Loucy (cell line): ENCODE measurements around the gene GNAZ.

Experiments used
- H2AFZ ChIP-seq: fragments of 200-600 bp; sonication (generic); 2 replicates; pipeline ENCODE4 v1.6.0; 2016; ENCODE audit warnings: antibody characterized with exemption, mild to moderate bottlenecking, low read length, moderate library complexity
- H3F3A ChIP-seq: fragments of 200-600 bp; 2 replicates; pipeline ENCODE4 v1.6.0; 2016; ENCODE audit warnings: antibody characterized with exemption, low read depth, mild to moderate bottlenecking
- H3K27me3 ChIP-seq: fragments of 200-600 bp; sonication (generic); 2 replicates; pipeline ENCODE4 v1.6.1; 2014; ENCODE audit warnings: low read length, mild to moderate bottlenecking; ENCODE audit not compliant: insufficient read depth, poor library complexity, severe bottlenecking
- H3K36me3 ChIP-seq: fragments of 200-600 bp; sonication (generic); 2 replicates; pipeline ENCODE4 v1.6.1; 2016; ENCODE audit warnings: low read length; ENCODE audit not compliant: insufficient read depth
- H3K4me1 ChIP-seq: fragments of 200-600 bp; sonication (generic); 2 replicates; pipeline ENCODE4 v1.5.1; 2014; ENCODE audit warnings: low read length, mild to moderate bottlenecking; ENCODE audit not compliant: insufficient read depth, poor library complexity, severe bottlenecking
- H3K4me2 ChIP-seq: fragments of 200-600 bp; sonication (generic); 2 replicates; pipeline ENCODE4 v1.6.0; 2014; ENCODE audit warnings: antibody characterized with exemption, low read length, low read depth, mild to moderate bottlenecking; ENCODE audit not compliant: poor library complexity, severe bottlenecking
- H3K4me3 ChIP-seq: fragments of 200-600 bp; sonication (generic); 2 replicates; pipeline ENCODE4 v1.5.1; 2014; ENCODE audit warnings: low read length, mild to moderate bottlenecking, mixed read lengths; ENCODE audit not compliant: poor library complexity, severe bottlenecking
- H3K79me2 ChIP-seq: fragments of 200-600 bp; sonication (generic); 2 replicates; pipeline ENCODE4 v1.6.1; 2014; ENCODE audit warnings: low read length; ENCODE audit not compliant: insufficient read depth
- H3K9ac ChIP-seq: fragments of 200-600 bp; sonication (generic); 2 replicates; pipeline ENCODE4 v1.6.0; 2014; ENCODE audit warnings: mild to moderate bottlenecking, low read depth, low read length, moderate library complexity; ENCODE audit not compliant: poor library complexity, severe bottlenecking
- H3K9me2 ChIP-seq: fragments of 200-600 bp; sonication (generic); replicated peaks from 2 replicates; pipeline ENCODE4 v1.6.1; 2016; ENCODE audit warnings: low read depth, low read length, mixed read lengths
- H3K9me3 ChIP-seq: fragments of 200-600 bp; sonication (generic); 2 replicates; pipeline ENCODE4 v1.6.1; 2014; ENCODE audit warnings: mild to moderate bottlenecking, antibody characterized with exemption, low read length, low read depth; ENCODE audit not compliant: insufficient read depth
- H4K20me1 ChIP-seq: fragments of 200-600 bp; sonication (generic); 2 replicates; pipeline ENCODE4 v1.6.0; 2014; ENCODE audit warnings: antibody characterized with exemption, low read length, mild to moderate bottlenecking; ENCODE audit not compliant: insufficient read depth, poor library complexity, severe bottlenecking
- CTCF ChIP-seq: fragments of 200-600 bp; sonication (generic); conservative IDR thresholded peaks from 2 replicates; pipeline ENCODE4 v1.5.1; 2014; ENCODE audit warnings: mild to moderate bottlenecking, antibody characterized with exemption, low read length
- EZH2phosphoT487 ChIP-seq: fragments of 200-600 bp; IDR thresholded peaks from 2 replicates; pipeline ENCODE4 v1.6.1; 2018; ENCODE audit warnings: antibody characterized with exemption, mild to moderate bottlenecking, moderate library complexity, borderline replicate concordance

Gene GNAZ

GRCh38 chr22:23099531-23099804 lies 29.1 kb downstream of the GNAZ start:
- H3K4me2 ChIP-seq, result no peak overlapping the region
- TF ChIP-seq CTCF (no peak), EZH2phosphoT487 (no peak)
- H3K27me3 ChIP-seq, result no peaks in the 10 kb centered on the region

GRCh38 chr22:23100124-23100801 lies 29.9 kb downstream of the GNAZ start:
- Histone ChIP-seq H3F3A (no peaks in the 10 kb centered on the region), H3K9ac (no peak overlapping the region), H3K9me3 (no peaks in the 10 kb centered on the region), H3K4me3 (no peak overlapping the region), H2AFZ (no peak overlapping the region), H3K9me2 (no peaks in the 10 kb centered on the region), H3K4me1 (no peaks in the 10 kb centered on the region), H4K20me1 (no peaks in the 10 kb centered on the region), H3K27me3 (no peaks in the 10 kb centered on the region), H3K79me2 (no peaks in the 10 kb centered on the region), H3K36me3 (no peaks in the 10 kb centered on the region), H3K4me2 (no peak overlapping the region)
- TF ChIP-seq EZH2phosphoT487 (no peak), CTCF (no peak)

More at GRCh38 chr22:23099531-23099804, 29.1 kb downstream of the GNAZ start:
- Histone ChIP-seq H3K36me3 (no peaks in the 10 kb centered on the region), H4K20me1 (no peaks in the 10 kb centered on the region), H3F3A (no peaks in the 10 kb centered on the region), H2AFZ (no peak overlapping the region), H3K4me1 (no peaks in the 10 kb centered on the region), H3K9ac (no peak overlapping the region), H3K4me3 (no peak overlapping the region), H3K9me3 (no peaks in the 10 kb centered on the region), H3K79me2 (no peaks in the 10 kb centered on the region), H3K9me2 (no peaks in the 10 kb centered on the region)

- Histone ChIP-seq H3K4me1 (no peaks in the 10 kb centered on the region), H3K9me2 (no peaks in the 10 kb centered on the region), H3K36me3 (no peaks in the 10 kb centered on the region), H3K4me3 (no peak overlapping the region), H3K27me3 (no peaks in the 10 kb centered on the region), H3K4me2 (no peak overlapping the region), H3K9ac (no peak overlapping the region), H3K79me2 (no peaks in the 10 kb centered on the region), H4K20me1 (no peaks in the 10 kb centered on the region), H2AFZ (no peak overlapping the region), H3F3A (no peaks in the 10 kb centered on the region), H3K9me3 (no peaks in the 10 kb centered on the region)
- TF ChIP-seq CTCF (no peak), EZH2phosphoT487 (no peak)
Observed at GRCh38 chr22:23101524-23101923, 31.2 kb downstream of the GNAZ start.
